HG02763 (cell line): Measurements from ENCODE around the gene ZNF827.

Experiments
- ATAC-seq: cut with Tn5 transposase; IDR thresholded peaks from one replicate; pipeline ENCODE4 v1.9.1; 2021; ENCODE audit warnings: mild to moderate bottlenecking, moderate library complexity; ENCODE audit not compliant: unreplicated experiment

ZNF827 gene

GRCh38 chr4:145772347-145772746 is 166.3 kb downstream of the ZNF827 start:
- ATAC-seq: no peak

GRCh38 chr4:145770124-145770523 is 168.5 kb downstream of the ZNF827 start:
- no peak for ATAC-seq

DNA sequence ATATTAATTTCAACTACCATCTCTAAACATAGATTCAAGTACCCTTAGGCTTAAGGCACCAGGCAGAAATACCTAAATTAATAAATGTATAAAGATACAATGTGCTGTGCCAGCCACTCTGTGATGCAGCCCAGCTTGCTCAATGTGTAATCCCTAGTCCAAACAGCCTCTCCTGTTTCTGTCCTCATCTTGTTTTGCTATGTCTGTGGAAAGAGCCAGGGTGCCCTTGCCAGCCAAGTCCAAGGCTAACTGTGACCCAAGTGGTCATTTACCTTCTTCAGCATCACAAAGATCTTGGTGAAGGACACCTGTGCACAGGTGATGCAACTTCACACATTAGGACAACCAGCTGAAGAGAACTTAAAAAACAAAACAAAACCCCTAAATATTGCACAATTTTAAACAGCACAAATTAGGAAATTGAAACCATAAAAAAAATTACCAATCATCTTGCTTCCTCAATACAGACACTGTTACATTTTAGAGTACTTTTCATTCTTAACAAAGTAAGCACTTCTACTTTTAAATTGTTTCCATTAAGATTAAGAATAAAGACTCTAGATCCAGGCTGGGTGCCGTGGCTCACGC is 169.1 kb downstream of the ZNF827 start:
- ATAC-seq: no peak

DNA sequence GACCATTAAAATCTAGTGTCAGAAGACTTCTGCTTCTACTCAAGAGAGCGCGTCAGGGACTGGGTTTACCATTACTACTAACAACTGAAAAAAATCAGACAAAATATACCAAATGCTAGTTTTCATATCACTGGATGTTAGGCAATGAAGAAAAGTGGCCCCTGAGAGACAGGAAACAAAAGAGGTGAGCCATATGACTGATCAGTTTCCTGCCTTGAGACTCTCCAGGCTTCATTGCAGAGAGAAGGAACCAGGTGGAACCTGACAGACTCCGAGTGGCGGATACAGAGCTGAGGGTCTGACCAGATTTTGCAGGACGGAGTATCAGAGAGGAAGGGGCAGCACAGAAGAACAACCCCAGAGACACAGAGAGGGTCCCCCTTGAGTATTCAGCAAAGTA is 172.3 kb downstream of the ZNF827 start:
- no peak for ATAC-seq

DNA sequence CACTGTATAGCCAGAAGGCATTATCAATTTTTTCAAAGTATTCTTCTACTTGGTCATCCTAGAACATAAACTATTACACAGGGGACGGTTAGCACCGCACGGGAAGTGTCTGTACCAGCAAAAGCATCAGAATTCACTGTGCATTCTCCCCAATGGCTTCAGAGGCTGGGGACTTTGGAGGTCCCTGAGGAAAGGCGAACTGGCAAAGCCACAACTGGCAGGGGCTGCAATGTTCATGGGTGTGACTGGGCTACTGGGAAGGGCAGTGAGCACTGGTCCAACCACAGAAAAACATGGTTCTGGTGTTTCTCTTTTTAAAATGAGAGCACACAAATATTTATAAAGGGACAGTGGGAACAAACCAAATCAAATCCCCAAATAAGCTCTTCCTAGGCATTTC is 175.2 kb downstream of the ZNF827 start:
- ATAC-seq: no peak

GRCh38 chr4:145762719-145763118 is 175.9 kb downstream of the ZNF827 start:
- ATAC-seq: no peak

- no peak for ATAC-seq
Observed at GRCh38 chr4:145760961-145761929, 177.4 kb downstream of the ZNF827 start.

DNA sequence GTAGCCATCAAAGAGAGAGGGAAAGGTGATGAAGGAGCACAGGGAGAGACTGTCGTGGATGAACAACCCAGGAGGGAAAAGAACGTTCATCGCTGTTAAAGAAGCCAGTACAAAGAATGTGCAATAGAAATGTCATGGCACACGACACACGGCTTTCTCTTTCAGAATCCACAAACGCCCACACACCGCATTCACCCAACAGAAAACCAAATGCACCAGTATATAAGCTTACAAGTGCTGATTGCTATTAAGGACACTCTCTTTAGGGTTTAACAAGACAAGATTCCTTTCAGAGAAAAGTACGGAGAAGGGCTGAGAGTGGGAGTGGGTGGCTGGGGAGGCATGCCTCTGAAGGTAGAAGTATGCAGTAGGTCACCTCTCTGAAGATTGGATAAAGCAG is 178.4 kb downstream of the ZNF827 start:
- ATAC-seq: no peak

DNA sequence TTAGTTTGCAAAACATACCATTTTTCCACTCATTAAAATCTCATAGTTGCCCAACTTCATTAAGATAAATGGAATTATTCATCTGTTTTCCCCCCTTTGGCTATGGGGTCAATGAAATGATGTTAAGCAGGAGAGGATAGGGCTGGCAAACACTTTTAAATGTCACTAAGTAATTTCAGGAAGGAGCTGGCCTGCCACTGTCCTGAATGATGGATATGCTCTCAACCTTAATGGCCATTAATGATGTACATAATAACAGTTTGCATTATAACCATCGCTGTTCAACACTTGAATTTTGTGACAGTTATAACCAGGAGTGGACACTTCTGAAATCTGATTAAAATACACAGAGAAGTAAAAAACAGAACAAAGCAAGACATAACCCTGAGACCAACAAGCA is 181.4 kb downstream of the ZNF827 start:
- no peak for ATAC-seq

GRCh38 chr4:145756244-145756643 is 182.4 kb downstream of the ZNF827 start:
- no peak for ATAC-seq

GRCh38 chr4:145755802-145756201 is 182.8 kb downstream of the ZNF827 start:
- no peak for ATAC-seq

- ATAC-seq: no peak
Observed at GRCh38 chr4:145743641-145744040, 195.0 kb downstream of the ZNF827 start.

DNA sequence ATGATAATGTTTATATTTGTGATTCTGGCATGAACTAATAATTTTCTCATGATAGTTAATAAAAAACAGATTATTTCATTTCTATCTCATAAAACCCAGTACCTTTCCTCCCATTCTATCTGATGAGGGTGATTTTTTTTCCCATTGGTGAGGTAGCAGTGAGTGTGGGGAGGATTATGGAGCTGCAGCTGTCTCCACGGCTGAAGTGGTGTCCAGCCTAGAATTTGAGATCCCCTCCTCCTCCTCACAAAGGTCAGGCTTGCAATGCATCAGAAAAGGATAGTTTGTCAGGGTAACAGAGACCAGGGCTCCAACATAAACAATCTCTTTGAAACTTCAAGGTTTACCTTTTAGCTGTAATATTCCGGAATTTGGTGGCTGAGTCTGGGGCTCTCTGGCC is 197.8 kb downstream of the ZNF827 start:
- ATAC-seq: no peak

- ATAC-seq: no peak
Observed at GRCh38 chr4:145739845-145740244, 198.8 kb downstream of the ZNF827 start.

DNA sequence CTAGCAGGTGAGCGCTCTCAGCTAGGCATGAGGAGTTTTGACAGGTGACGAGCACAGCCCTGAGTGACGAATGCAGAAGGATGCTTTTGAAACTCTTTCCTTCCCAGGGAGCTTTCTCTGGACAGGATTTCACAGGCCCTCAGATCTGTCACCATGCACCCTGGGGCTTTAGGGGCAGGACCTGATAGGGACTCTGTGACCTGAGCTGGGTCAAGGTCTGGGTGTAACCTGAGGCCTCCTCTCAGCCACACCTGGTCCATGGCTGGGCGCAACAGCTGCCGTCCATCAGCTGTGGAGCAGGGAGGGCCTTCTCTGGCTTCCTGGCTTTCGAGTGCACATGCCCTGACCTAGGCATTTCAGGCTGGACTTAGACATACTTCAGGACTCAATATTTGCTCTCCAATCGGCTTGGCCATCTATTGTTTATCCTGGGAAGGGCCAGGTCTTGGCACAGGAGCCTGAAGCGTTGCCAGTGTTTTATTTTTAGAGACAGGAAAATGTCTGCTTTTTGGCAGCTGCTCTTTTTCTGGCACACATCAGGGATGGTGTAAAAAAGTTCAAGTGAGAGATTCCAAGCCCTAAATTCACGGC is 202.3 kb downstream of the ZNF827 start:
- no peak for ATAC-seq

- ATAC-seq: no peak
Observed at GRCh38 chr4:145735827-145736226, 202.8 kb downstream of the ZNF827 start.

DNA sequence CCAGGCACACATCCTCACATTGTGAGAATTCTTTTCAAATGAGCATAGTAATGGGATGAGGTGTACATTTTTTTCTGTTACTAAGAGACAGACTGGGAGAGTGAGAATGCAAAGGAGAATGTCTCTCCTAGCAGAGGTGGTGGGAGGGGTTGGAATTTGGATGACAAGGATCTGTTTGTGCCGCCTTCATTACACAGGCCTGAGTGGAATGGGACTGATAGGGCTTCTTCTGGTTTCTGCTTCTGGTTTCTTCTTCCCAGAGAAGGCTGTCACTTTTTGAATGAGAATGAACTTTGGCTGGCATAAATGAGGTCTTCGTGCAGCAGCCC is 203.3 kb downstream of the ZNF827 start:
- ATAC-seq: no peak

GRCh38 chr4:145734576-145735346 is 203.9 kb downstream of the ZNF827 start:
- ATAC-seq: no peak

GRCh38 chr4:145734031-145734430 is 204.6 kb downstream of the ZNF827 start:
- no peak for ATAC-seq

GRCh38 chr4:145732895-145733880 is 205.4 kb downstream of the ZNF827 start:
- ATAC-seq: peak; percentile 72
